Measurements from ENCODE around the gene MYEOV. TPM values are rescaled to one million over a fixed set of nuclear protein-coding genes. Genes with fewer than 3 reads are reported as not detected.
A peak's percentile ranks its signal among the peaks of the same experiment; 100 is the strongest.

The MYEOV gene
- total RNA-seq, 1 donor from 2014 or later = 36.9 TPM

DNA sequence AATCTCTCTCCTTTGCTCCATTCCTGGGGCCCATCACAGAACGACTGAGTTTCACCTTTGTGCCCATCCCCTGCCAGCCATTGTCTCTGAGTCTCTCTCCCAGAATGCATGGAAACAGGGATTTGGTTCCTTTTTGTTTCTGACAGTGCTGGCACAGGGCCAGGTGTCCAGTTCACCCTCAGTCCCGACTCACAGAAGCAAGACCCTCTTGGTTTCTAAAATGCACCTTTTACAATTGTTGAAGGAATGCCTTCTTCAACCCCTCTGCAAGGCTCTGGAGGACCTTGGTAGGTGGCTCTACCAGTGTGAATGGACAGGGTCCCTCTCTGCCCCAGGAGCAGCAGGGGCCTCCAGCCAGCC, 5.1 kb upstream of the MYEOV start:
- Histone ChIP-seq H3K4me3 (ENCODE audit: low read depth, low read length) (no peak overlapping the region), H3K36me3 (ENCODE audit: control insufficient read depth, insufficient read depth, low read length) (no peaks in the 10 kb centered on the region), H3K27me3 (ENCODE audit: control insufficient read depth, insufficient read depth, low read length) (no peaks in the 10 kb centered on the region)
- DNase-seq (ENCODE audit: low read depth) = no peak
- TF ChIP-seq CTCF (IDR thresholded peaks at IDR 0.05; ENCODE audit: insufficient read depth, low read length, poor library complexity, severe bottlenecking) = no peak

GRCh38 chr11:69290806-69291205, 3.1 kb upstream of the MYEOV start:
- no peak for DNase-seq (ENCODE audit: low read depth)

GRCh38 chr11:69291459-69292110, 2.4 kb upstream of the MYEOV start:
- no peak for DNase-seq (ENCODE audit: low read depth)
- TF ChIP-seq CTCF (IDR thresholded peaks at IDR 0.05; ENCODE audit: insufficient read depth, low read length, poor library complexity, severe bottlenecking) = no peak
- Histone ChIP-seq H3K4me3 (ENCODE audit: low read depth, low read length) (no peak overlapping the region), H3K36me3 (ENCODE audit: control insufficient read depth, insufficient read depth, low read length) (no peaks in the 10 kb centered on the region), H3K27me3 (ENCODE audit: control insufficient read depth, insufficient read depth, low read length) (no peaks in the 10 kb centered on the region)

More at GRCh38 chr11:69290806-69291205, 3.1 kb upstream of the MYEOV start:
- Histone ChIP-seq H3K4me3 (ENCODE audit: low read depth, low read length) (no peak overlapping the region), H3K27me3 (ENCODE audit: control insufficient read depth, insufficient read depth, low read length) (no peaks in the 10 kb centered on the region), H3K36me3 (ENCODE audit: control insufficient read depth, insufficient read depth, low read length) (no peaks in the 10 kb centered on the region)
- no peak for TF ChIP-seq CTCF (IDR thresholded peaks at IDR 0.05; ENCODE audit: insufficient read depth, low read length, poor library complexity, severe bottlenecking)

- no peaks in the 10 kb centered on the region for H3K36me3 ChIP-seq (ENCODE audit: control insufficient read depth, insufficient read depth, low read length)
- no peak overlapping the region for H3K4me3 ChIP-seq (ENCODE audit: low read depth, low read length)
- TF ChIP-seq CTCF (IDR thresholded peaks at IDR 0.05; ENCODE audit: insufficient read depth, low read length, poor library complexity, severe bottlenecking) = peak; percentile 79
- no peak for DNase-seq (ENCODE audit: low read depth)
- H3K27me3 ChIP-seq (ENCODE audit: control insufficient read depth, insufficient read depth, low read length) = no peaks in the 10 kb centered on the region
Observed at GRCh38 chr11:69292221-69292648, 1.7 kb upstream of the MYEOV start.

GRCh38 chr11:69293087-69293486, 868 bp upstream of the MYEOV start:
- no peak for DNase-seq (ENCODE audit: low read depth)
- H3K36me3 ChIP-seq (ENCODE audit: control insufficient read depth, insufficient read depth, low read length) = no peaks in the 10 kb centered on the region
- no peak overlapping the region for H3K4me3 ChIP-seq (ENCODE audit: low read depth, low read length)
- no peak for TF ChIP-seq CTCF (IDR thresholded peaks at IDR 0.05; ENCODE audit: insufficient read depth, low read length, poor library complexity, severe bottlenecking)
- H3K27me3 ChIP-seq (ENCODE audit: control insufficient read depth, insufficient read depth, low read length) = no peaks in the 10 kb centered on the region

GRCh38 chr11:69294571-69295078, 670 bp downstream of the MYEOV start:
- Histone ChIP-seq H3K36me3 (ENCODE audit: control insufficient read depth, insufficient read depth, low read length) (no peaks in the 10 kb centered on the region), H3K27me3 (ENCODE audit: control insufficient read depth, insufficient read depth, low read length) (no peaks in the 10 kb centered on the region), H3K4me3 (ENCODE audit: low read depth, low read length) (peak overlapping the region; percentile 23)
- no peak for TF ChIP-seq CTCF (IDR thresholded peaks at IDR 0.05; ENCODE audit: insufficient read depth, low read length, poor library complexity, severe bottlenecking)
- DNase-seq (ENCODE audit: low read depth) = no peak
